Measurements from ENCODE around the gene OLR1.

GRCh38 chr12:10163084-10163483 lies 8.8 kb downstream of the OLR1 start:
- no peak for TF ChIP-seq POLR2A (IDR thresholded peaks at IDR 0.05; ENCODE audit: low read length)
- no peak for TF ChIP-seq GATA1 (IDR thresholded peaks at IDR 0.05; ENCODE audit: low read depth, low read length)

All from erythroblast (primary cell).